Measurements from ENCODE around the gene TPX2. TPM values are rescaled to one million over a fixed set of nuclear protein-coding genes. Genes with fewer than 3 reads are reported as not detected.
A peak's percentile ranks its signal among the peaks of the same experiment; 100 is the strongest.

The TPX2 gene
- total and polyA plus RNA-seq, 10 of the 15 experiments (the other 5 are each of a cell fraction or from before 2014, with no cell fraction given) = 29.7 to 144 (median 89.0) TPM

GRCh38 chr20:31712112-31712553, 27.0 kb upstream of the TPX2 start:
- Histone ChIP-seq H3K9ac (ENCODE audit: control insufficient read depth, insufficient read depth, low read length) (no peak overlapping the region), H3K36me3 (ENCODE audit: control insufficient read depth in 2 of 2, insufficient read depth in 2 of 2, low read length in 1 of 2) (peaks cover 6 to 12% of the 10 kb centered on the region in 2 experiments), H3K9me3 (replicated peaks; ENCODE audit: control insufficient read depth, insufficient read depth, low read length) (no peaks in the 10 kb centered on the region; the same call in 2 of the 3 replicates), H4K20me1 (ENCODE audit: control insufficient read depth, insufficient read depth) (no peaks in the 10 kb centered on the region), H2AFZ (ENCODE audit: control insufficient read depth, low read depth, low read length) (no peak overlapping the region), H3K4me1 (ENCODE audit: control insufficient read depth, insufficient read depth, low read length) (peaks cover 27% of the 10 kb centered on the region), H3K4me2 (ENCODE audit: control insufficient read depth, insufficient read depth) (peak overlapping the region; percentile 41), H3K4me3 (no peak overlapping the region; the same call in 1 of the 2 replicates), H3K79me2 (ENCODE audit: control insufficient read depth, insufficient read depth, low read length) (peaks cover 69% of the 10 kb centered on the region), H3K27me3 (replicated peaks in 1 of 2; ENCODE audit: control insufficient read depth in 2 of 2, insufficient read depth in 2 of 2, low read length in 1 of 2) (no peaks in the 10 kb centered on the region), H3K27ac (ENCODE audit: control insufficient read depth, insufficient read depth) (no peak overlapping the region)
- in situ Hi-C loops (cut with MboI) (no loop called here), intact Hi-C loops (cut with micrococcal nuclease; ENCODE audit: unreplicated experiment) (no loop called here)
- no TSS peak for BruUV-seq (replicated peaks)
- DNase-seq (ENCODE audit: low read depth, low spot score) = no peak
- 88% methylated on average over 5 of the region's 5 CpGs for WGBS (ENCODE audit: insufficient coverage, insufficient replicate concordance, low lambda C conversion rate, missing lambda C conversion rate)
- ChIA-PET SMC1A (ENCODE audit: uncharacterized antibody, unreplicated experiment) (interaction anchor here (0.7 to 2.4 kb wide), 5 partner anchors 8 to 50 kb away, joined by 3 to 8 read pairs (median 5); no protein-coding TSS in a partner anchor), RAD21 (ENCODE audit: unreplicated experiment) (interaction anchor here (1.0 to 2.5 kb wide), 6 partner anchors 8 to 78 kb away, joined by 4 to 16 read pairs (median 6); partner anchors contain the start of gene BCL2L1), POLR2A (interaction anchor here (2.3 kb wide), 1 partner anchor 9 kb away, joined by 6 read pairs; no protein-coding TSS in a partner anchor), CTCF (interaction anchor here (1.3 to 25.1 kb wide), 4 partner anchors 8 to 51 kb away, joined by 5 to 254 read pairs (median 6); partner anchors contain the start of gene BCL2L1)
- no peak for ATAC-seq
- TF ChIP-seq MEF2A (IDR thresholded peaks at IDR 0.05; ENCODE audit: insufficient read depth, low read depth, low read length) (no peak), ZBTB33 (IDR thresholded peaks at IDR 0.05) (peak; percentile 39; the same call in 1 of the 2 replicates)
- FAIRE-seq = no peak
